T-helper 2 cell treated with Interferon-gamma antibody and Interleukin-4, amounts not matched to agents 100 ng/mL and 5 ng/mL, for 36 hours (primary cell): ENCODE results near the gene FAM156B. TPM values are rescaled to one million over a fixed set of nuclear protein-coding genes. Genes with fewer than 3 reads are reported as not detected.
"Not testable (repeated sequence)": the region's sequence is repeated elsewhere in the genome, so short reads cannot be mapped to it uniquely, and the experiment has no call there.

Experiments
- intact Hi-C: fragments of 100-400 bp; cut with micrococcal nuclease; formaldehyde crosslinking; loops from one replicate; pipeline ENCODE4 v1.15.1; 2023
- total RNA-seq: library from RNA; stranded (reverse); gene quantifications from 2 replicates; pipeline ENCODE4 v1.2.3, GENCODE V29; 2022

FAM156B gene
- 14.4 and 17.2 TPM in 2 replicates for total RNA-seq

GRCh38 chrX:52896855-52897709 lies at the start of gene FAM156B:
TSS of gene FAM156B (plus strand) at chrX:52897330. CDS start at chrX:52907226, 9,896 bp downstream.
- intact Hi-C loops: not testable (repeated sequence)

- intact Hi-C loops: no loop called here
Observed at GRCh38 chrX:52852110-52852860, 44.8 kb upstream of the FAM156B start.

GRCh38 chrX:52856991-52857525 lies 40.1 kb upstream of the FAM156B start:
- intact Hi-C loops: not testable (repeated sequence)

GRCh38 chrX:52865343-52865998 lies 31.7 kb upstream of the FAM156B start:
- intact Hi-C loops: no loop called here

- intact Hi-C loops: no loop called here
Observed at GRCh38 chrX:52867610-52868348, 29.4 kb upstream of the FAM156B start, which contains the start of gene XAGE3. TSS of gene XAGE3 (minus strand) at chrX:52868083. CDS start at chrX:52867133, 950 bp downstream.

- intact Hi-C loops: no loop called here
Observed at GRCh38 chrX:52870046-52870445, 27.1 kb upstream of the FAM156B start.

- intact Hi-C loops: not testable (repeated sequence)
Observed at GRCh38 chrX:52873825-52874224, 23.3 kb upstream of the FAM156B start.

GRCh38 chrX:52874661-52875060 lies 22.5 kb upstream of the FAM156B start:
- intact Hi-C loops: no loop called here

- intact Hi-C loops: not testable (repeated sequence)
Observed at GRCh38 chrX:52875436-52875835, 21.7 kb upstream of the FAM156B start.

GRCh38 chrX:52876386-52876785 lies 20.7 kb upstream of the FAM156B start:
- intact Hi-C loops: not testable (repeated sequence)

- intact Hi-C loops: not testable (repeated sequence)
Observed at GRCh38 chrX:52887459-52887858, 9.7 kb upstream of the FAM156B start.

- intact Hi-C loops: not testable (repeated sequence)
Observed at GRCh38 chrX:52888090-52888489, 9.0 kb upstream of the FAM156B start.

GRCh38 chrX:52896438-52896837 lies 692 bp upstream of the FAM156B start:
- intact Hi-C loops: not testable (repeated sequence)

- intact Hi-C loops: not testable (repeated sequence)
Observed at GRCh38 chrX:52905531-52905930, 8.4 kb downstream of the FAM156B start.

GRCh38 chrX:52906072-52906471 lies 8.9 kb downstream of the FAM156B start:
- intact Hi-C loops: not testable (repeated sequence)

GRCh38 chrX:52907137-52907536 lies 10.0 kb downstream of the FAM156B start:
- intact Hi-C loops: not testable (repeated sequence)

GRCh38 chrX:52907900-52908299 lies 10.8 kb downstream of the FAM156B start:
- intact Hi-C loops: not testable (repeated sequence)

GRCh38 chrX:52909313-52909969 lies 12.3 kb downstream of the FAM156B start:
- intact Hi-C loops: not testable (repeated sequence)

GRCh38 chrX:52913681-52914080 lies 16.6 kb downstream of the FAM156B start:
- intact Hi-C loops: not testable (repeated sequence)

- intact Hi-C loops: not testable (repeated sequence)
Observed at GRCh38 chrX:52914704-52915103, 17.6 kb downstream of the FAM156B start.
